Measurements from ENCODE around the gene GMCL2. TPM values are rescaled to one million over a fixed set of nuclear protein-coding genes. Genes with fewer than 3 reads are reported as not detected.

GMCL2 gene
- polyA plus RNA-seq, 3 donors = not detected

DNA sequence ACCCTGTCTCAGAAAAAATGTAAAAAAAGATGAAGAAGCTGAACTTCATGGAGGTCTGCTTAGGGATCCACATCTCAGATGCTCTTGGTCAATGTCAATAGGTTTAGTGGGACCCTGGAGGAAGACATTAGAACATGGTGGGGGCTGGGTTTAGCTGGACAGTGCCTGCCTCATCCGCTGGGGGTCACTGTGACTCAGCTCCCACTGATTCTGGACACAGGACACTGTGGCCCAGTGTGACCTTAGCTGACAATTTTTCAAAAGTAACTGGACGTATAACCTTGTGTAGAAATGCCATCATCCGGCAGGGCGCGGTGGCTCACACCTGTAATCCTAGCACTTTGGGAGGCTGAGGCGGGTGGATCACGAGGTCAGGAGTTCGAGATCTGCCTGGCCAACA is 9.8 kb upstream of the GMCL2 start:
- no peak overlapping the region for H3K27ac ChIP-seq (ENCODE audit: low read depth, low read length)
- 80 to 83% (median 82%) methylated on average over 8 of the region's 8 CpGs for WGBS, 3 donors

- H3K27ac ChIP-seq (ENCODE audit: low read depth, low read length) = no peak overlapping the region
- WGBS, 3 donors = 69 to 82% (median 80%) methylated on average over 7 of the region's 7 CpGs
Measured at GRCh38 chr5:178196281-178196812, 9.2 kb upstream of the GMCL2 start.

DNA sequence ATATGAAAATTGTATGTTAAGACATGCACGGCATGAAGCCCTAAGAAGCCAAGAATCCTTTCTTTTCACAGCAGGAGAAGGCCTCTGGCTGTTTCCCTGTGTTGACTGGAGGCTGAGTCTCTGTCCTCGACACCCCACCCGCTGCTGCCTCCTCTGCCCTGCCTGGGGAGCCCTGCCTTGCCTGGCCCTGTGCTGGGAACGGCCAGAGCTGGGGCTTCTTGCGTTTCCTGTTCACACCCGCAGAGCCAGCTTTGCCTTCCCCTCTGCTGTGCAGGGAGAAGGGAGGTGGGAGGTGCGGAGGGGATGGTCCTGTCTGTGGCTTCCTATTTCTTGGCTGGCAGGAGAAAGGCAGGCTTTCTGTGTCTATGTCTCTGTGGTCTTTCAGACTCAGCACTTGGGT is 6.9 kb upstream of the GMCL2 start:
- 19 to 34% (median 26%) methylated on average over 7 of the region's 7 CpGs for WGBS, 3 donors
- no peak overlapping the region for H3K27ac ChIP-seq (ENCODE audit: low read depth, low read length)

GRCh38 chr5:178193251-178193809 is 6.2 kb upstream of the GMCL2 start:
- H3K27ac ChIP-seq (ENCODE audit: low read depth, low read length) = no peak overlapping the region
- 56 to 77% (median 59%) methylated on average over 8 of the region's 8 CpGs for WGBS, 3 donors

GRCh38 chr5:178192787-178193186 is 5.6 kb upstream of the GMCL2 start:
- 87 to 94% (median 90%) methylated on average over 7 of the region's 7 CpGs for WGBS, 3 donors
- no peak overlapping the region for H3K27ac ChIP-seq (ENCODE audit: low read depth, low read length)

- WGBS, 3 donors = 42 to 55% (median 55%) methylated on average over 2 of the region's 2 CpGs
- no peak overlapping the region for H3K27ac ChIP-seq (ENCODE audit: low read depth, low read length)
Measured at GRCh38 chr5:178192244-178192643, 5.1 kb upstream of the GMCL2 start.

GRCh38 chr5:178191661-178192060 is 4.5 kb upstream of the GMCL2 start:
- 73 to 88% (median 85%) methylated on average over 4 of the region's 4 CpGs for WGBS, 3 donors
- H3K27ac ChIP-seq (ENCODE audit: low read depth, low read length) = no peak overlapping the region

DNA sequence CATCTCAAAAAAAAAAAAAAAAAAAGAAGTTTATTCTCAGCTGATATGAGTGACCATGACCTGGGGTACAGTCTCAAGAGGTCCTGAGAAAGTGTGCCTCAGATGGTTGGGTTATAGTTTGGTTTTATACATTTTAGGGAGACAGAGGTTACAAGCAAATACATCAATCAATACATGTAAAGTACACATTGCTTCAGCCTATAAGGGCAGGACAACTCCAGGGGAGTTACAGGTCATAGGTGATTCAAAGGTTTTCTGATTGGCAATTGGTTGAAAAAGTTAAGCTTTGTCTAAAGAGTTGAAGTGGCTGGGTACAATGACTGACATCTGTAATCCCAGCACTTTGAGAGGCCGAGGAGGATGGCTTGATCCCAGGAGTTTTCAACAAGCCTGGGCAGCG is 2.3 kb upstream of the GMCL2 start:
- WGBS, 3 donors = 42 to 73% (median 46%) methylated on average over 2 of the region's 2 CpGs
- no peak overlapping the region for H3K27ac ChIP-seq (ENCODE audit: low read depth, low read length)

DNA sequence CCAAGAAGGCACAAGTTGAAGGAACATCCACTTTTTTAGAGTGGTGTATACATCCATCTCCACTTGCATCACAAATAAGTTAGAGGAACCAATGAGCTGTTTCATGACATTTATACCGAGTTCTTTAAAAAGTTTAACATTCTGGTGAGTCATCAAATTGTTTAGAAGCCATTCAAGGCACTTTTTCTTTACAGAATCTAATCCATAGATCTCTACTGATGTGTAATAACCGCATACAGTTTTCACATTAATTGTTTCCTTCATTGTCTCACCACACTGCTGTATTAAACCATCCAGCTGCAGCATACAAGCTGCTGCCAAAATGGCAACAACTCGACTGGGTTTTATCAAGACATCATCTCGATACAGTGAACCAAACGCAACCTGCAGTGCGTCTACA is 744 bp downstream of the GMCL2 start:
- no peak overlapping the region for H3K27ac ChIP-seq (ENCODE audit: low read depth, low read length)
- WGBS, 3 donors = 57 to 66% (median 58%) methylated on average over 6 of the region's 6 CpGs

DNA sequence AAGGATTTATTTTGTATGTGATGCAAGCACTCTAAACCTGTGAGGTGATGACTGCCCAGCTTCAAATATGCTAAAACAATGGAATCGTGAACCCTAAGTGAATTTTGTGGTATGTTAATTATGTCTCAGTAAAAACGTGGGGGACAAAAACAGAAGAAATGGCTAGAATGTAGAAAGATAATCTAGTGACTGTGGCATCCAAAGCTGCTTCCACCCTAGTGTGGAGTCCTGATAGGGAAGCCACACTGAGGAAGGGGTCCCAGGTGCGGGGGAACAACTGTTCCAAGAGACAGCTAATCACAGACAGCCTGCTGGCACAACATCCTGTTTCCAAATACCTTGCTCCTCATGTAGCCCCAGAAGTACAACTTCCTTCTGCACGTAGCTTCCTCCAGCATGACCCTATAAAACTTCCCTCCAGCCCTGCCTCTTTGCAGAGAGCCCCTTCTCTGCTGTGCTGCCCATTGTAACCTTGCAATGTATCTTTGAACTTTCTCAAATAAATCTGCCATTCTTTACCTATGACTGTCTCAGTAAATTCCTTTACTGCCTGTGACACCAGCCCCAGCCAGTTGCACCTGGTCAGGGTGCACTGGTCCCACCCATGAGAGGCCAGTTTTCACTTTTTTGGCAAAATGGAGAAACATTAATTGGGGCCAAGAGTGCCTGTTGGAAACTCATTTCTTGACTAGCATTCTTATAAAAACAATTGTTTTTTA is 4.9 kb downstream of the GMCL2 start:
- H3K27ac ChIP-seq (ENCODE audit: low read depth, low read length) = no peak overlapping the region
- WGBS, 3 donors = 19 to 43% (median 26%) methylated on average over 4 of the region's 4 CpGs

GRCh38 chr5:178180141-178180863 is 6.9 kb downstream of the GMCL2 start:
- WGBS, 3 donors = 30 to 53% (median 45%) methylated on average over 9 of the region's 9 CpGs
- no peak overlapping the region for H3K27ac ChIP-seq (ENCODE audit: low read depth, low read length)

GRCh38 chr5:178177569-178177968 is 9.6 kb downstream of the GMCL2 start:
- no peak overlapping the region for H3K27ac ChIP-seq (ENCODE audit: low read depth, low read length)
- WGBS, 3 donors = 78 to 87% (median 82%) methylated on average over 8 of the region's 8 CpGs

- 55 to 79% (median 55%) methylated on average over 6 of the region's 6 CpGs for WGBS, 3 donors
- no peak overlapping the region for H3K27ac ChIP-seq (ENCODE audit: low read depth, low read length)
Measured at GRCh38 chr5:178176791-178177190, 10.4 kb downstream of the GMCL2 start.

GRCh38 chr5:178174456-178174855 is 12.7 kb downstream of the GMCL2 start:
- 89 to 94% (median 93%) methylated on average over 3 of the region's 3 CpGs for WGBS, 3 donors
- no peak overlapping the region for H3K27ac ChIP-seq (ENCODE audit: low read depth, low read length)

DNA sequence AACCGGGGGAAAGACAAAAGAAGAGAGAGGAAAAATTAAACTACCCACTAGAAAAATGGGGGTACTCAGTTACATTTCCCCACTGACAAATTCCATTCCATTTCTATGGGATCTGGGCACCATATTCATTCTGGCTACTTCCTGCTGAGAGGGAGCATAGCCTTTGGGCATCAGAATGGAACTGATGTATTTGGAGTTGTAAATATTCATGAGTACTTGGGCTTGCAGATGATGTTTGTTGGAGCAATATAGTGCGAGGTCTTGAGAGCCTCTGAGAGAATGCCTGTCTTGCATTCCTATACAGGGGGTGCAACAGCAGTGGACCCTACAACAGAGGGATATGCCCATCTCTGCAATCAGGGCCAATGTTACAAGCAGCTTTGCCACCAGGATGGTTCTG is 16.7 kb downstream of the GMCL2 start:
- H3K27ac ChIP-seq (ENCODE audit: low read depth, low read length) = no peak overlapping the region
- WGBS, 3 donors = 85 to 89% (median 88%) methylated on average over 2 of the region's 2 CpGs

- WGBS, 3 donors = 18 to 55% (median 38%) methylated on average over 34 to 38 of the region's 38 CpGs
- no peak overlapping the region for H3K27ac ChIP-seq (ENCODE audit: low read depth, low read length)
Measured at GRCh38 chr5:178165581-178165980, 21.6 kb downstream of the GMCL2 start.

- no peak overlapping the region for H3K27ac ChIP-seq (ENCODE audit: low read depth, low read length)
- 7 to 12% (median 8%) methylated on average over 33 of the region's 33 CpGs for WGBS, 3 donors
Measured at GRCh38 chr5:178163772-178164735, 23.1 kb downstream of the GMCL2 start.

GRCh38 chr5:178162481-178162880 is 24.7 kb downstream of the GMCL2 start:
- 76 to 82% (median 81%) methylated on average over 9 of the region's 9 CpGs for WGBS, 3 donors
- H3K27ac ChIP-seq (ENCODE audit: low read depth, low read length) = no peak overlapping the region
